ENCODE measurements around the gene ALDH3B2. TPM values are rescaled to one million over a fixed set of nuclear protein-coding genes. Genes with fewer than 3 reads are reported as not detected.

ALDH3B2 gene
- total RNA-seq, 1 donor from 2014 or later, result 4.8 TPM

DNA sequence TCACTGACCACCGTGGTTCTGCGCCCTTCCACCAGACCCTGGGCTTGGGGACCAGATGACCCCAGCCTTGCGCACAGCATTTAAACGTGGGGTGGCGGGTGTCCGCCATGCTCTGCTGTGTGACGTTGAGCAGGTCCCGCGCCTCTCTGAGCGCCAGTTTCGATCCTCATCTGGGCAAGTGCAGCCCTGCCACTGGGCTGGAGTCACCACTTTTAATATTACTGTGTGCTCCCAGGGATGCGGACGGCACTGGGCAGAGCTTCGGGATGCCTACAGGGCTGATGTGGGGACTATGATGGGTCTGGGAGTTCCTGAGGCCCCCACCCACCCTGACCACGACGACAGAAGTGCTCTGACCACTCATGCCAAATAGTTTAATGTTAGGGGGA, 43.5 kb downstream of the ALDH3B2 start:
- DNase-seq (ENCODE audit: extremely low spot score, unreplicated experiment), result no peak
- peak; percentile 12 for TF ChIP-seq CTCF (conservative IDR thresholded peaks at IDR 0.05)
- no peaks in the 10 kb centered on the region for H3K4me1 Mint-ChIP-seq (ENCODE audit: unreplicated experiment)
- H3K27ac Mint-ChIP-seq, result peak overlapping the region; percentile 89
- no peaks in the 10 kb centered on the region for H3K9me3 Mint-ChIP-seq
- H3K4me3 Mint-ChIP-seq, result peak overlapping the region; percentile 89
- H3K36me3 Mint-ChIP-seq, result no peaks in the 10 kb centered on the region
- H3K27me3 Mint-ChIP-seq, result no peaks in the 10 kb centered on the region

DNA sequence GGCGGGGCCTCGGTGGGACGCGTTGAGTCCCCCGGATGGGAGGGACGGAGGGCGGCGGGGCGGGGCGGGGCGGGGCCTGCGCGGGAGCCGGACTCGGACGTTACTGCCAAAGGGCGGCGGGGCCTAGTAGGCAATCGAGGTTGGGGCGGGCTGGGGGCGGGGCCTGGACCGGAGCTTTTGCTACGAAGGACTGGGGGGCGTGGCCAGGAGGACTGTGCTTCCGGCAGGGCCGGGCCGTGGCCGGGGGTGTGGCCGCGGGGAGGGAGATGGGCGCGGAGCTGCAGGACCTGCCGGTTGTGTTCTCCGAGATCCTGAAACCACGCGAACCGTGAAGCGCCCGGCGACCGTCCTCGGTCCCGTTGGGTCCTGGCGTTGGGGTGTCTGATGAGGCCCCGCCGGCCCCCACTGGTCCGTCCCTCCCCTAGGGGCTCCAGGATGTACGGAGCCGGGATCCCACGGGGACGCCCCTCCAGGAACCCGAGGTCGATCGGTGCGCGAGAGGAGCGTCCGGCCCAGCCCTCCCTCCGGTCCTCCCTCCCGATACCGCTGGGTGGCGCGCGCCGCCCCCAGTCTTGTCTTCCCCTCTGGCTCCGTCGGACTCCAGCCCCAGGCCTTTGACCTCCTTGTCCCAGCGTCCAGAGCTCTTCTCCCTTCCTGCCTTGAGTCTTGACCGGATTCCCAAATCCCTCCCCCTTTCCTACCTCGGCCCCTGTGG, 44.0 kb downstream of the ALDH3B2 start:
- H3K9me3 Mint-ChIP-seq, result no peaks in the 10 kb centered on the region
- peak; percentile 86 for TF ChIP-seq CTCF (conservative IDR thresholded peaks at IDR 0.05)
- peak overlapping the region; percentile 89 for H3K4me3 Mint-ChIP-seq
- no peaks in the 10 kb centered on the region for H3K36me3 Mint-ChIP-seq
- H3K4me1 Mint-ChIP-seq (ENCODE audit: unreplicated experiment), result no peaks in the 10 kb centered on the region
- no peaks in the 10 kb centered on the region for H3K27me3 Mint-ChIP-seq
- DNase-seq (ENCODE audit: extremely low spot score, unreplicated experiment), result peak; percentile 99
- H3K27ac Mint-ChIP-seq, result peak overlapping the region; percentile 89

DNA sequence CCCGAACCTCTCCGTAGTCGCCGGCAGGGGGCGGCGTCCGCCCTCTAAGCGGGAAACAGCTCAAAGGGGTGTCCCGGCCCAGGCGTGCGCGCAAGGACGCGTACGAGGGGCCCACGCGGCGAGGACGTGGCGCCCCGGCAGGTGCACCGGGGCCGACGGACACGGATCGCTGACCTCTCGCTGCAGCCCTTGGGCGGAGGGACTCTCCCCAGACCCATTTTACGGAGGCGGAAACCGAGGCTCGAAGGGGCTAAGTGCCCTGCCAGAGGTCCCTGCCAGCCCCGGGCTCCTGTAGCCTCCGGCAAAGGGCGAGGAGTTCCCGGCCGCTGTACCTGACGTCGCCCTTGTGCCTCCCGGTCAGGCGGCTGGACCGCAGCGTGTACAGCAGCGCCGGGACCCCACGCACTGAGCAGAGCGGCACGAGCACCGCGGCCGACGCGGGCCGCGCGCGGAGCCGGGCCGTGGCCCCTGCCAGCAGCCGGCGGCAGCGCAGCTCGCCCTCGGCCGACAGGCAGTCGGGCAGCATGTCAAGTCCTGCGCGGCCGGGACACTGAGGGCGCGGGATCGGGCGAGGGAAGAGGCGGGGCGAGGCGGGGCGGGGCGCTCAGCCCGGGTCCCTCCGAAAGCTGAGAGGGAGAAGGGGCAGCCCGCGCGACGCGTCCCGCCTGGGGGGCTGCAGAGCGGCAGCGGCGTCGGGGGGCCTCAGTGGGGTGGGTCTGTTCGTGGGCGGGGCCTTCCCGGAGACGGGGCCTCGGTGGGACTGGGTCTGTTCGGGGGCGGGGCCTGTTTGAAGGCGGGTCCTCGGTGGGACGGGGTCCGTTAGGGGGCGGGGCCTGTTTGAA, 44.8 kb downstream of the ALDH3B2 start, which contains the start of gene NUDT8:
Gene NUDT8, minus strand, starts transcription at position 552 of the 842 bp plus-strand sequence. Its CDS starts 26 bp downstream, at position 526.
- H3K27ac Mint-ChIP-seq, result peak within 1 kb of the TSS; percentile 89
- H3K4me1 Mint-ChIP-seq (ENCODE audit: unreplicated experiment), result no peaks in the 10 kb centered on the region
- H3K9me3 Mint-ChIP-seq, result no peaks in the 10 kb centered on the region
- peak within 1 kb of the TSS; percentile 89 for H3K4me3 Mint-ChIP-seq
- peak; percentile 96 for TF ChIP-seq CTCF (conservative IDR thresholded peaks at IDR 0.05)
- no peak for DNase-seq (ENCODE audit: extremely low spot score, unreplicated experiment)
- no peaks in the 10 kb centered on the region for H3K36me3 Mint-ChIP-seq
- no peaks in the 10 kb centered on the region for H3K27me3 Mint-ChIP-seq

DNA sequence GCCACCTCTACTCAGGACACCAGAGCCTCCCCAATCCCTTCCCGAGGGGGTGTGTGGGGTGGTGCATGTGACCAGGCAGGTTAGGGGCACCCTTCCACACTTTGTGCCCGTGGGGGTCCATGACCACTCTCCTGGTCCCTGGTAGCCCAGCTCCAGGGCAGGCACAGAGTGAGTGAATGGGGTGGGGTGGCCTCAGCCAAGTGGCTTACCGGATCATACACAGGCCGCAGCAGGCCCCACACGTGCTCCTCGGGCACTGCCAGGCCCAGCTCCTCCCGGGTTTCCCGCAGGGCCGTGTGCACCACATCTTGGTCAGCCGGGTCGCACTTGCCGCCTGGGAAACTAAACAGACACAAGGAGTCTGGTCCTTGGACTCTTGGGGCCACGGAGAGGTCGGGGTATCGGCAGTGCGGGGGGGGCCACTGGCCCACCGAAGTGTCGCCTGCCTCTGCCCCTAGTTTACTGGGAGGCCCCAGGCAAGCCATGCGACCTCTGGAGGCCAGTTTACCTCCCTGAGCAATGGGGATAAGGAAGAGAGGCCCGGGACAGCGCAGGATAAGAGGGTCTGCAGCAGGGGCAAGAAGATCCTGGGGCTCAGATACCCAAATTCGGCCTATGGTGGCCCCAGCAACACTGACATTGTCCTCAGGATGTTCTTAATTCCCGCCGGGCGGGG, 45.6 kb downstream of the ALDH3B2 start:
- no peaks in the 10 kb centered on the region for H3K9me3 Mint-ChIP-seq
- no peak for TF ChIP-seq CTCF (conservative IDR thresholded peaks at IDR 0.05)
- no peaks in the 10 kb centered on the region for H3K4me1 Mint-ChIP-seq (ENCODE audit: unreplicated experiment)
- peak overlapping the region; percentile 41 for H3K27ac Mint-ChIP-seq
- no peak for DNase-seq (ENCODE audit: extremely low spot score, unreplicated experiment)
- H3K4me3 Mint-ChIP-seq, result peak overlapping the region; percentile 71
- H3K27me3 Mint-ChIP-seq, result peaks cover 2% of the 10 kb centered on the region
- H3K36me3 Mint-ChIP-seq, result no peaks in the 10 kb centered on the region

GRCh38 chr11:67627812-67628624, 46.4 kb downstream of the ALDH3B2 start:
- H3K4me3 Mint-ChIP-seq, result peak overlapping the region; percentile 47
- peak overlapping the region; percentile 64 for H3K27ac Mint-ChIP-seq
- H3K36me3 Mint-ChIP-seq, result no peaks in the 10 kb centered on the region
- no peak for TF ChIP-seq CTCF (conservative IDR thresholded peaks at IDR 0.05)
- no peaks in the 10 kb centered on the region for H3K9me3 Mint-ChIP-seq
- DNase-seq (ENCODE audit: extremely low spot score, unreplicated experiment), result no peak
- no peaks in the 10 kb centered on the region for H3K4me1 Mint-ChIP-seq (ENCODE audit: unreplicated experiment)
- H3K27me3 Mint-ChIP-seq, result peaks cover 2% of the 10 kb centered on the region
